Limb (tissue), 2 donors: ENCODE measurements around the gene CALML5.
A peak's percentile ranks its signal among the peaks of the same experiment; 100 is the strongest.

Experiments used
- DNase-seq, 2 donors: peaks; one replicate each; pipeline ENCODE4 v3.0.0-alpha.2; 2016; ENCODE audit errors: extremely low spot score in 2 of 2

The CALML5 gene

GRCh38 chr10:5502061-5502521, 2.7 kb upstream of the CALML5 start:
- no peak for DNase-seq

- DNase-seq: no peak
Measured at GRCh38 chr10:5500910-5501309, 1.5 kb upstream of the CALML5 start.

GRCh38 chr10:5500162-5500670, 846 bp upstream of the CALML5 start:
- DNase-seq: no peak

GRCh38 chr10:5498791-5499492, 428 bp downstream of the CALML5 start:
- DNase-seq: peak in 1 of 2 donors; percentile 14

- peak in 1 of 2 donors; percentile 17 for DNase-seq
Measured at GRCh38 chr10:5497948-5498730, 1.2 kb downstream of the CALML5 start.

- DNase-seq: peak in 1 of 2 donors; percentile 14
Measured at GRCh38 chr10:5497289-5497688, 2.1 kb downstream of the CALML5 start.

- DNase-seq: peak in 1 of 2 donors; percentile 27
Measured at GRCh38 chr10:5496261-5497250, 2.8 kb downstream of the CALML5 start.

GRCh38 chr10:5494611-5495010, 4.8 kb downstream of the CALML5 start:
- DNase-seq: no peak

- no peak for DNase-seq
Measured at GRCh38 chr10:5493691-5494090, 5.7 kb downstream of the CALML5 start.

GRCh38 chr10:5492929-5493576, 6.3 kb downstream of the CALML5 start:
- no peak for DNase-seq

- no peak for DNase-seq
Measured at GRCh38 chr10:5492322-5492855, 7.0 kb downstream of the CALML5 start.

- no peak for DNase-seq
Measured at GRCh38 chr10:5491477-5491876, 7.9 kb downstream of the CALML5 start.

- no peak for DNase-seq
Measured at GRCh38 chr10:5490698-5491464, 8.5 kb downstream of the CALML5 start.

GRCh38 chr10:5490032-5490431, 9.3 kb downstream of the CALML5 start:
- DNase-seq: no peak

GRCh38 chr10:5488272-5489161, 10.9 kb downstream of the CALML5 start:
- DNase-seq: no peak

- DNase-seq: no peak
Measured at GRCh38 chr10:5486853-5487235, 12.5 kb downstream of the CALML5 start.

GRCh38 chr10:5485948-5486852, 13.2 kb downstream of the CALML5 start:
- DNase-seq: no peak

- no peak for DNase-seq
Measured at GRCh38 chr10:5485290-5485689, 14.1 kb downstream of the CALML5 start.
